Thyroid gland (tissue), 4 donors: ENCODE results near the gene SEMA3D. TPM values are rescaled to one million over a fixed set of nuclear protein-coding genes. Genes with fewer than 3 reads are reported as not detected.

Experiments
- DNase-seq, 2 donors: peaks; one replicate each; pipeline ENCODE4 v3.0.0-alpha.2; 2019
- H3K27ac ChIP-seq, 3 donors: fragments of 200-600 bp; sonication (generic); 1 replicate in 2 of 3; 2 replicates in 1 of 3; pipeline ENCODE4 v1.5.1; 2016 to 2019; ENCODE audit warnings: mild to moderate bottlenecking in 1 of 3, moderate library complexity in 1 of 3
- H3K27me3 ChIP-seq: fragments of 200-600 bp; sonication (generic); one replicate; pipeline ENCODE4 v1.5.1; 2019
- H3K36me3 ChIP-seq, 2 donors: fragments of 200-600 bp; sonication (generic); one replicate each; pipeline ENCODE4 v1.5.1; 2016 to 2019
- H3K4me1 ChIP-seq, 2 donors: fragments of 200-600 bp; sonication (generic); one replicate each; pipeline ENCODE4 v1.5.1; 2017 to 2019
- H3K4me3 ChIP-seq, 3 donors: fragments of 200-600 bp; sonication (generic); replicated peaks in 1 of 3; 1 replicate in 2 of 3; 2 replicates in 1 of 3; pipeline ENCODE4 v1.5.1; 2016; ENCODE audit warnings: mild to moderate bottlenecking in 1 of 3
- H3K9me3 ChIP-seq: fragments of 200-600 bp; sonication (generic); one replicate; pipeline ENCODE4 v1.5.1; 2017
- CTCF ChIP-seq, 6 experiments: fragments of 200-600 bp in 3 of 6; fragments of 450-650 bp in 3 of 6; sonication (generic) in 3 of 6; IDR thresholded peaks; one replicate each; pipeline ENCODE4 v1.5.1; 2016 to 2019; ENCODE audit warnings: antibody characterized with exemption in 6 of 6, mild to moderate bottlenecking in 2 of 6, inconsistent platforms in 1 of 6, moderate library complexity in 1 of 6
- POLR2A ChIP-seq, 2 donors: fragments of 450-650 bp; IDR thresholded peaks; one replicate each; pipeline ENCODE4 v1.6.1; 2017; ENCODE audit warnings: antibody characterized with exemption in 2 of 2, mild to moderate bottlenecking in 2 of 2, moderate library complexity in 1 of 2
- WGBS, 2 donors: methylation state at CpG; one replicate each; pipeline ENCODE4 v1.1.5; 2017; 5-methylcytosine and 5-hydroxymethylcytosine counted together
- intact Hi-C: fragments of 100-400 bp; cut with DNase I; formaldehyde crosslinking; loops from one replicate; pipeline ENCODE4 v1.15.1; 2023
- total RNA-seq, 4 donors: library from RNA; depleted of rRNA; stranded (reverse); fragments of >200 nt; gene quantifications; one replicate each; pipeline ENCODE4 v1.2.3, GENCODE V29; 2016

SEMA3D gene
- total RNA-seq, 4 donors from 2014 or later = 65.8 to 131 (median 91.8) TPM

GRCh38 chr7:85038466-85038865 is 148.4 kb downstream of the SEMA3D start:
- Histone ChIP-seq H3K27ac (no peak overlapping the region), H3K4me3 (no peak overlapping the region), H3K4me1 (no peaks in the 10 kb centered on the region), H3K27me3 (no peaks in the 10 kb centered on the region), H3K36me3 (no peaks in the 10 kb centered on the region), H3K9me3 (no peaks in the 10 kb centered on the region)
- WGBS, 2 donors = 33 to 40% methylated on average over 2 of the region's 2 CpGs
- TF ChIP-seq CTCF (IDR thresholded peaks at IDR 0.05) (no peak), POLR2A (IDR thresholded peaks at IDR 0.05) (no peak)
- intact Hi-C loops = loop anchor here (10.0 kb wide), 2 partner anchors 516 to 806 kb away; no protein-coding TSS in a partner anchor
- DNase-seq = no peak

- 38 to 42% methylated on average over 7 of the region's 7 CpGs for WGBS, 2 donors
- intact Hi-C loops = loop anchor here (10.0 kb wide), 2 partner anchors 522 to 812 kb away; no protein-coding TSS in a partner anchor
- Histone ChIP-seq H3K27ac (no peak overlapping the region), H3K4me1 (peaks cover 0 to 7% of the 10 kb centered on the region in 2 donors), H3K4me3 (no peak overlapping the region), H3K9me3 (no peaks in the 10 kb centered on the region), H3K27me3 (no peaks in the 10 kb centered on the region), H3K36me3 (no peaks in the 10 kb centered on the region)
- DNase-seq = peak in 1 of 2 donors; percentile 8
- TF ChIP-seq CTCF (IDR thresholded peaks at IDR 0.05) = no peak
- no peak for TF ChIP-seq POLR2A (IDR thresholded peaks at IDR 0.05)
These were observed 153.6 kb downstream of the SEMA3D start for GRCh38 chr7:85033263-85033662.

- H3K27me3 ChIP-seq = no peaks in the 10 kb centered on the region
- H3K9me3 ChIP-seq = no peaks in the 10 kb centered on the region
- no peak overlapping the region for H3K4me3 ChIP-seq
- 88 to 91% methylated on average over 3 of the region's 3 CpGs for whole genome bisulfite sequencing, 2 donors
- TF ChIP-seq POLR2A (IDR thresholded peaks at IDR 0.05) (no peak), CTCF (IDR thresholded peaks at IDR 0.05) (no peak)
- H3K36me3 ChIP-seq = no peaks in the 10 kb centered on the region
- H3K4me1 ChIP-seq = peaks cover 0 to 7% of the 10 kb centered on the region in 2 donors
- DNase-seq = no peak
- intact Hi-C loops = loop anchor here (10.0 kb wide), 2 partner anchors 523 to 813 kb away; no protein-coding TSS in a partner anchor
- H3K27ac ChIP-seq = no peak overlapping the region
These were observed 155.4 kb downstream of the SEMA3D start for GRCh38 chr7:85031475-85031874.

GRCh38 chr7:85030893-85031292 is 156.0 kb downstream of the SEMA3D start:
- no peaks in the 10 kb centered on the region for H3K9me3 ChIP-seq
- no peak overlapping the region for H3K4me3 ChIP-seq
- TF ChIP-seq POLR2A (IDR thresholded peaks at IDR 0.05) = no peak
- TF ChIP-seq CTCF (IDR thresholded peaks at IDR 0.05) = peak in 4 of 6 experiments; percentile 13 to 72 (median 62)
- intact Hi-C loops = loop anchor here (10.0 kb wide), 2 partner anchors 524 to 814 kb away; no protein-coding TSS in a partner anchor
- no peaks in the 10 kb centered on the region for H3K27me3 ChIP-seq
- peaks cover 2 to 9% of the 10 kb centered on the region in 2 donors for H3K4me1 ChIP-seq
- no peak overlapping the region for H3K27ac ChIP-seq
- H3K36me3 ChIP-seq = no peaks in the 10 kb centered on the region
- no peak for DNase-seq

- intact Hi-C loops = loop anchor here (10.0 kb wide), 1 partner anchor 1091 kb away; no protein-coding TSS in a partner anchor
- H3K27ac ChIP-seq = peak overlapping the region in 1 of 3 donors; percentile 43
- H3K4me3 ChIP-seq = no peak overlapping the region
- TF ChIP-seq CTCF (IDR thresholded peaks at IDR 0.05) (no peak), POLR2A (IDR thresholded peaks at IDR 0.05) (no peak)
- no peaks in the 10 kb centered on the region for H3K9me3 ChIP-seq
- 22 to 45% methylated on average over 3 of the region's 3 CpGs for WGBS, 2 donors
- H3K4me1 ChIP-seq = peaks cover 10 to 12% of the 10 kb centered on the region in 2 donors
- no peaks in the 10 kb centered on the region for H3K36me3 ChIP-seq
- DNase-seq = peak; percentile 89 to 91
- H3K27me3 ChIP-seq = no peaks in the 10 kb centered on the region
These were observed 161.5 kb downstream of the SEMA3D start for GRCh38 chr7:85025312-85025756.
